OCI-M2 (cell line): ENCODE results near the gene MAD1L1.

Source experiments
- DNase-seq: peaks from one replicate; lab custom pipeline; 2025; ENCODE audit not compliant: unreplicated experiment; lab: John Stamatoyannopoulos, UW

MAD1L1 gene

GRCh38 chr7:1859266-1860035 is 373.3 kb downstream of the MAD1L1 start:
- DNase-seq = no peak

- DNase-seq = no peak
Measured at GRCh38 chr7:1858435-1859265, 374.1 kb downstream of the MAD1L1 start.

- DNase-seq = no peak
Measured at GRCh38 chr7:1857487-1858421, 375.0 kb downstream of the MAD1L1 start.

GRCh38 chr7:1856888-1857441 is 375.8 kb downstream of the MAD1L1 start:
- DNase-seq = no peak

- no peak for DNase-seq
Measured at GRCh38 chr7:1856161-1856887, 376.4 kb downstream of the MAD1L1 start.

- DNase-seq = no peak
Measured at GRCh38 chr7:1855725-1856160, 377.0 kb downstream of the MAD1L1 start.

GRCh38 chr7:1854866-1855724 is 377.6 kb downstream of the MAD1L1 start:
- DNase-seq = no peak

GRCh38 chr7:1853986-1854865 is 378.5 kb downstream of the MAD1L1 start:
- no peak for DNase-seq

GRCh38 chr7:1853431-1853985 is 379.2 kb downstream of the MAD1L1 start:
- DNase-seq = no peak

- DNase-seq = no peak
Measured at GRCh38 chr7:1852517-1853430, 380.0 kb downstream of the MAD1L1 start.

- DNase-seq = no peak
Measured at GRCh38 chr7:1851721-1852516, 380.8 kb downstream of the MAD1L1 start.

- no peak for DNase-seq
Measured at GRCh38 chr7:1850976-1851571, 381.7 kb downstream of the MAD1L1 start.

GRCh38 chr7:1850111-1850975 is 382.4 kb downstream of the MAD1L1 start:
- DNase-seq = no peak

- no peak for DNase-seq
Measured at GRCh38 chr7:1849351-1850041, 383.2 kb downstream of the MAD1L1 start.
